A673 (cell line): ENCODE data around the gene CRLF1. TPM values are rescaled to one million over a fixed set of nuclear protein-coding genes. Genes with fewer than 3 reads are reported as not detected.

ENCODE experiments used
- BruUV-seq: library from RNA; stranded (reverse); fragments of 400-500 nt; replicated peaks from 2 replicates; lab custom pipeline; 2021; lab: Mats Ljungman, UMichigan
- CTCF ChIA-PET: fragments of 300-600 bp; sonication (Branson Sonifier 250); formaldehyde crosslinking; loops from one replicate; lab custom pipeline; 2022; ENCODE audit warnings: antibody characterized with exemption; lab: Charles Lee
- POLR2A ChIA-PET: fragments of 300-600 bp; sonication (Branson Sonifier 250); formaldehyde crosslinking; loops from one replicate; lab custom pipeline; 2022; ENCODE audit warnings: antibody characterized with exemption; ENCODE audit not compliant: low non-redundant PET; lab: Charles Lee
- DNase-seq: peaks from one replicate; pipeline ENCODE4 v3.0.0-alpha.2; 2015; ENCODE audit warnings: low spot score
- H3K27ac ChIP-seq: fragments of 200-600 bp; sonication (generic); 2 replicates; pipeline ENCODE4 v1.5.1; 2016; ENCODE audit warnings: mixed run types, low read depth, mild to moderate bottlenecking, mixed read lengths, antibody characterized with exemption, low read length; ENCODE audit not compliant: poor library complexity, severe bottlenecking
- H3K27me3 ChIP-seq: fragments of 200-600 bp; sonication (generic); replicated peaks from 2 replicates; pipeline ENCODE4 v1.6.1; 2017; ENCODE audit warnings: mixed run types, low read depth, mild to moderate bottlenecking, mixed read lengths, antibody characterized with exemption, low read length; ENCODE audit not compliant: insufficient read depth, poor library complexity
- H3K36me3 ChIP-seq: fragments of 200-600 bp; sonication (generic); 2 replicates; pipeline ENCODE4 v1.6.1; 2016; ENCODE audit warnings: mixed run types, mild to moderate bottlenecking, mixed read lengths, antibody characterized with exemption, low read length; ENCODE audit not compliant: insufficient read depth, poor library complexity, severe bottlenecking
- H3K4me1 ChIP-seq: fragments of 200-600 bp; sonication (generic); 2 replicates; pipeline ENCODE4 v1.6.1; 2017; ENCODE audit warnings: mixed run types, mild to moderate bottlenecking, mixed read lengths, antibody characterized with exemption, low read length; ENCODE audit not compliant: insufficient read depth, poor library complexity, severe bottlenecking
- H3K4me3 ChIP-seq: fragments of 200-600 bp; sonication (generic); 2 replicates; pipeline ENCODE4 v1.5.1; 2016; ENCODE audit warnings: low read depth, mixed run types, mild to moderate bottlenecking, mixed read lengths, low read length; ENCODE audit not compliant: poor library complexity, severe bottlenecking
- H3K9me3 ChIP-seq: fragments of 200-600 bp; sonication (generic); 2 replicates; pipeline ENCODE4 v1.6.1; 2016; ENCODE audit warnings: mixed run types, low read depth, mild to moderate bottlenecking, mixed read lengths, antibody characterized with exemption, low read length; ENCODE audit not compliant: poor library complexity, severe bottlenecking
- CTCF ChIP-seq: fragments of 300-800, 200-600 bp; sonication (generic); conservative IDR thresholded peaks from 2 replicates; pipeline ENCODE4 v1.5.1; 2017; ENCODE audit warnings: low read depth, mild to moderate bottlenecking, antibody characterized with exemption, low read length, moderate library complexity, mixed read lengths
- EZH2 ChIP-seq: fragments of 200-600 bp; sonication (generic); IDR thresholded peaks from 2 replicates; pipeline ENCODE4 v1.6.1; 2017; ENCODE audit warnings: borderline replicate concordance, low read depth, mild to moderate bottlenecking, mixed read lengths, antibody characterized with exemption, low read length; ENCODE audit not compliant: poor library complexity, severe bottlenecking
- intact Hi-C: fragments of 100-400 bp; cut with micrococcal nuclease; formaldehyde crosslinking; loops from one replicate; pipeline ENCODE4 v1.10.0; 2022; ENCODE audit not compliant: unreplicated experiment
- total RNA-seq: library from RNA; stranded (reverse); gene quantifications from 2 replicates; pipeline ENCODE4 v1.2.3, GENCODE V29; 2021

Gene CRLF1
- total RNA-seq, 1 experiment from 2014 or later, result 192 TPM

GRCh38 chr19:18589380-18590272, 17.0 kb downstream of the CRLF1 start:
- peak; percentile 93 for DNase-seq
- Histone ChIP-seq H3K27ac (peak overlapping the region; percentile 96), H3K4me1 (peaks cover 40% of the 10 kb centered on the region), H3K27me3 (no peaks in the 10 kb centered on the region), H3K4me3 (peak overlapping the region; percentile 83), H3K9me3 (no peaks in the 10 kb centered on the region), H3K36me3 (peaks cover 8% of the 10 kb centered on the region)
- no TSS peak for BruUV-seq
- ChIA-PET POLR2A (interaction anchor here (0.7 kb wide), 2 partner anchors 261 to 274 kb away, joined by 3 to 5 read pairs; no protein-coding TSS in a partner anchor), CTCF (interaction anchor here (0.7 to 1.5 kb wide), 6 partner anchors 17 to 305 kb away, joined by 3 to 7 read pairs (median 4); partner anchors contain the start of gene UBA52)
- TF ChIP-seq CTCF (no peak), EZH2 (no peak)
- intact Hi-C loops, result loop anchor here (5.0 to 10.0 kb wide), 4 partner anchors 88 to 328 kb away; partner anchors contain the start of genes COPE and DDX49

- ChIA-PET POLR2A (no interaction called here), CTCF (interaction anchor here (0.6 to 1.5 kb wide), 4 partner anchors 17 to 640 kb away, joined by 3 to 7 read pairs (median 4); partner anchors contain the start of gene UBA52)
- intact Hi-C loops, result no loop called here
- no peaks in the 10 kb centered on the region for H3K9me3 ChIP-seq
- peaks cover 32% of the 10 kb centered on the region for H3K4me1 ChIP-seq
- peak within 1 kb of the TSS; percentile 83 for H3K4me3 ChIP-seq
- peaks cover 8% of the 10 kb centered on the region for H3K36me3 ChIP-seq
- TF ChIP-seq EZH2 (no peak), CTCF (peak; percentile 94)
- H3K27ac ChIP-seq, result peak within 1 kb of the TSS; percentile 96
- no peaks in the 10 kb centered on the region for H3K27me3 ChIP-seq
- peak; percentile 93 for DNase-seq
- no TSS peak for BruUV-seq
Measured at GRCh38 chr19:18588611-18589379, 17.8 kb downstream of the CRLF1 start, which contains the start of gene REX1BD. TSS of gene REX1BD (plus strand) at chr19:18588798. CDS start at chr19:18588802, 4 bp downstream.

- intact Hi-C loops, result no loop called here
- Histone ChIP-seq H3K4me3 (peak overlapping the region; percentile 83), H3K36me3 (peaks cover 3% of the 10 kb centered on the region), H3K27me3 (no peaks in the 10 kb centered on the region), H3K4me1 (peaks cover 29% of the 10 kb centered on the region), H3K9me3 (no peaks in the 10 kb centered on the region), H3K27ac (peak overlapping the region; percentile 96)
- BruUV-seq, result TSS peak; percentile 63
- no peak for DNase-seq
- no peak for TF ChIP-seq EZH2
- TF ChIP-seq CTCF, result no peak
- ChIA-PET POLR2A (no interaction called here), CTCF (interaction anchor here (0.6 to 0.7 kb wide), 2 partner anchors 99 to 639 kb away, joined by 3 to 5 read pairs; no protein-coding TSS in a partner anchor)
Measured at GRCh38 chr19:18587962-18588610, 18.5 kb downstream of the CRLF1 start.
